ENCODE data around the gene CCNYL1.

The CCNYL1 gene

GRCh38 chr2:207766697-207767460, 55.4 kb downstream of the CCNYL1 start:
- no peak for DNase-seq

DNA sequence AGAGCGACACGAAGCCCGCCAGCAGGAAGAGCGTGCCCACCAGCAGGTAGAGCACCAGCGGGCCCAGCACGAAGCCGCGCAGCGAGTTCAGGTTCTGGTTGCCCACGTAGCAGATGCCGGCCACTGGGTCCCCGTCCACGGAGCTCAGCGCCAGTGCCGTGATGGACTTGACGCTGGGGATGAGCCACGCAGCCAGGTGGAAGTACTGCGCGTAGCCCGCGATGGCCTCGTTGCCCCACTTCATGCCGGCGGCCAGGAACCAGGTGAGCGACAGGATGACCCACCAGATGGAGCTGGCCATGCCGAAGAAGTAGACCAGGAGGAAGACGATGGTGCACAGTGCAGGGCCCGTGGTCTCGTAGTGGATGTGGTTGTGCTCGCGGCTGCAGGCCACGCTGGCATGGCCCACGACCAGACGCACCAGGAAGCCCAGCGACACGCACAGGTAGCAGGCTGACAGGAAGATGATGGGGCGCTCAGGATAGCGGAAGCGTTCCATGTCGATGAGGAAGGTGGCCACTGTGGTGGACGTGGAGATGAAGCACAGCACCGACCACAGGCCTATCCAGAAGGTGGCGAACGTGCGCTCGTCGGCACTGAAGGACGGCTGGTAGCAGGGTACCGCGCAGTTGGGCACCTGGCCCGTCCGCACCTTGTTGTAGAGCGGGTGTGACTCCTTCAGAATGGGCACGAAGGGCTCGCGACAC, 56.2 kb downstream of the CCNYL1 start:
- DNase-seq: no peak

GRCh38 chr2:207768168-207768865, 56.9 kb downstream of the CCNYL1 start:
- DNase-seq: no peak

- no peak for DNase-seq
Observed at GRCh38 chr2:207768866-207769596, 57.6 kb downstream of the CCNYL1 start.

DNA sequence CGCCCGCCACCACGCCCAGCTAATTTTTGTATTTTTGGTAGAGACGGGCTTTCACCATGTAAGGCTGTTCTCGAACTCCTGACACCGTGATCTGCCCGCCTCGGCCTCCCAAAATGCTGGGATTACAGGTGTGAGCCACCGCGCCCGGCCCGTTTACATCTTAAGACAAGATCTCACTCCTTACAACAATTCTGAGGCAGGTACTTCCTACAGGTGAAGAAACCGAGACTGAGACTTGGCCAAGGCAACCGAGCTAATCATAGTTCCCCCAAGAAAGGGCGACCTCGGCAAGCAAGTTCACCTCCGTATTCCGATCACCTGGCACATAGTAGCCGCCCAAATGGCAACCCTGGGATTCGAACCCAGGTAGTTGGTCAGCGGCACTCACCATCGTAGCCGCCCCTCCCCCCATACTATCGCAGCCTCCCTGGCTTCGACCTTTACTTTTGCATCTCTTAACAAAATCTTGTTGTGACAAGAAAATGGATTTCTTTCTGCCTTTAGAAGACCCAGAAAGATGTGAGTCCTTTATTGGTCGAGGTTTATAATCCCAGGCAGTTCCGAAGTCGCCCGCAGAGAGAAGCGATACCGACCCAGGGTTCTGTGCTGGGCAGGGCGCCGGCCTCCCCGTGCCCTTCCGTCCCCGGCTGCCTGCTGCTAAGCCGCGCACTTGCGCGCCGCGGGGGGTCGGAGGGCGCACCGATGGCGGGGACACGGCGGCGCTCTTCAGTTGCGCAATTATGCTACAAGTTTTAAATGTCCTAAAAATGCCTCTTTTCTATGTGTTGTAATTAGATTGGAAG, 59.4 kb downstream of the CCNYL1 start:
- DNase-seq: no peak

- DNase-seq: no peak
Observed at GRCh38 chr2:207771421-207771820, 60.0 kb downstream of the CCNYL1 start.

- DNase-seq: no peak
Observed at GRCh38 chr2:207772081-207772843, 60.8 kb downstream of the CCNYL1 start.

GRCh38 chr2:207772844-207773205, 61.4 kb downstream of the CCNYL1 start:
- DNase-seq: no peak

DNA sequence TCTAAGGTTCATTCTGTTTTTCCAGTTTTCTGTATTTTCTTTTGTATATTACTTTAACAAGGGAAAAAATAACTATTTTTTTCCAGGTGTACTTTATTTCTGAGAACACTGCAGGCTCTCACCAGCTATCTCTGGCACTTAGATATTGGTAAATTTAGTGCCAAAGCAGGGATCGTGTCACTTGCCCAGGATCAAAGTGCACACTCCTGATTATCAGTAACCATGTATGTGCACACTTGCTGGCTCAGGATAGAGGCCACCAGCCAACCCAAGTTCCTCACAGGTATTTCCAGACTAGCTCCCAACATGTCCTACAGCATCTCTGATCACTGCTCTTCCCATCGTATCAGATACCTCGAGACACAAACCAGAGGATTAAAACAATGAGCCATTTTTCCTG, 64.0 kb downstream of the CCNYL1 start:
- DNase-seq: no peak

DNA sequence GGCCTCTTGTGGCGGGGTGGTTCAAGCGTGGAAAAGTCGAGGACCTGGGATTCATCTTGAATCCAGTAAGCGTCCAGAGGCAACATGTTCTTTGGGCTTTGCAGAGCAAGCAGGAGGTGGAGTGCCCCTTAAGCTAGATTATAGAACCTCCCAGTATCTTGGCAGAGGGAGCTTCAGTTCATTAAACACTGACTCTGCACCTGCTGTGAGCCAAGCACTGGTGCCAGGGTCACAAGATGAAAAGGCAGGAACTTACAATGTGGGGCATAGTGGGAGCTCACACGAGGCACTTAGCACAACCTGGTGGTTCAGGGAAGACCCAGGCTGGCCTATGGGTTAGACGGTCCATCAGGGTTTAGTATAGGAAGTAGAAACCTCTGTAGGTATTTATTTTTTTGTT, 65.7 kb downstream of the CCNYL1 start:
- no peak for DNase-seq

DNA sequence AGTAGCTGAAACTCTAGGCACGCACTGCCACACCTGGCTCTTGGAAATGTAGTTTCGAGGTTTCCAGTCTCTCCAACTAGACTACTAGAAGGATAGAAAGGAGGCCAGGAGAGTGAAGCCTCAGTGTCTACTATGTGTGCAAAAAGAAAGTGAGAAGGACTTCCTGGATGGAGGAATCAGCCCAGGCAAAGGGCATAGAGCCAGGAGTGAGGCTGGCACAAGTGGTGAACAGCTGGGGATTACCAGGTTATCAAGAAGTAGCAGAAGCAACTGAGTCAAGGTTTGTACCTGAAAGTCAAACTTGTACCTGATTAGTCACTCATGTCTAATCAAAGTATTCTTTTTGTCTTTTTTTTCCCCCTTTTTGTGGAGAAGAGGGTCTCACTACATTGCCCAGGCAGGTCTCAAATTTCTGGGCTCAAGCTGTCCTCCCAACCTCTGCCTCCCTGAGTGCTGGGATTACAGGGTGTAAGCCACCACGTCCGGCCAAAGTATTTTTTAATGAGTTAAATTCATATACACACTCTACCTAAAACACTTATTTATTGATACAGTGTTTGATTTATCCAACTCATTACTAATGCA, 67.0 kb downstream of the CCNYL1 start:
- no peak for DNase-seq

- no peak for DNase-seq
Observed at GRCh38 chr2:207779523-207779922, 68.1 kb downstream of the CCNYL1 start.

DNA sequence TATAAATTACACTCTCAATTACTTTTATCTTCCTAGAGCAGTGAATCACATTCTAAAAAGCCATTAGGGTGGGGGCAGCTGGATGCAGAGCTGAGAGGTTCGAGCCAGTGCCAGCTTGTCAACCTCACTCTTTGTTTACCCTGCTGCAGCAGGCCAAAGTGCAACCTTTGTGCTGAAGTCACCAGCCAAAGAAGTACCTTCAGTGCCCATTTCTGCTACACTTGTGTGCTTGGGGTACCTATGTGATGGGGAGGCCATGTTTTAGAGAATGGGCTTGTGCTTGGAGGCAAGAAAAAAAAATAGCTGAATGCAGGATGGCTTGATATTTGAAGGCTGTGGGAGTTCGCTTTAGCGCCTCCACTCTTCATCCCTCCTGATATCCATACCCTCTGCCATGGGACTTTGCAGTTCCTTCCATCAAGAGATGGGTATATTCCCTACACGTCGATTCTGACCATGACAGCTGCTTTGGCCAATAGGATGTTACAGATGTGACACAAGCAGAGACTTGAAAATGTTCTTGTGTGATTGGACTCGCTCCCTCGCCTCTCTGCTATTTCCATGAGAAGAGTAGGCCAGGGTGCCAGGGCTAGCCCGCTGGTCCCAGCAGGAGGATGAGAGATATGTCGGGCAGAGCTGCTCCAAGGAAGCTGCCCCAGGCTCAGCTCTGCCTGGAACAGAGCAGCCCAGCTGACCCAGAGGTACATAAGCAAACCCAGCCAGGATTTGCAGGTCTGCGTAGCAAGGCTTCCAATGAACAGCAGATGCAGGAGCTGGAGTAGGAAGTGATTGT, 71.0 kb downstream of the CCNYL1 start:
- DNase-seq: no peak

DNA sequence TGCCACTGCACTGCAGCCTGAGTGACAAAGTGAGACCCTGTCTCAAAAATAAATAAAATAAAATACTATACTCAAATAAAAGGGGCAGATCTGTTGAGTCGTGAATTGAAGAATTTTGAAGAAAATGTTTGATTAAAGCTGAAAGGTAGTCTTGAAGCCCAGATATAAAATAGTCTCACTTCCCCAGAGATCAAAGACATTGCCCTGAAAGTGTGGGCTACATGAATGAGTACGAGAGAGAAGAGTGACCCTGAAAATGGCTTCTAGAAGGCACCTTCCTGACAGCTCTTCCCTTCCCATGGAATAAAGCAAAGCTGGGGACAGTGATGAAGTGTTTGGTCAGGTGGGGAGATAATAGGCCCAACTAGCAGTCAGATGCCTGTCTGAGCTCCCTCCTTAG, 72.1 kb downstream of the CCNYL1 start:
- DNase-seq: no peak

DNA sequence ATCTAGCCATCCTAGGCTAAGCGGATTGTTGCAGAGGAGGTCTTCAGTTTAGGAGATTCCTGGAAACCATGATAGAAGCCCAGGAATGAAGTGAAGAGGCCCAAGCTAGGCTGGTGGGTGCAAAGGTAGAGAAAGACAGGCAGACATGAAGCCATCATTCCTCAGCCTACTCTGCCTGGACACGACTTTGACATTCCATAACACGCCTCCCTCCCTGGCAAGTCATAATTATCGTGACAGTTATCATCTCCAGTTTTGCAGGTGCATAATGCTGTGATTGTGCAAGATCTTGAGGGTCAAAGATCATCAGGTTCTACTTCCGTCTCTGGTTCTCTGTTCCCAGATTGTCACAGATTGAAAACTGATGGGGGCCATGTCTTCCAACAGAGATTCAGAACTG, 73.5 kb downstream of the CCNYL1 start:
- no peak for DNase-seq

GRCh38 chr2:207787017-207787416, 75.6 kb downstream of the CCNYL1 start:
- DNase-seq: no peak

DNA sequence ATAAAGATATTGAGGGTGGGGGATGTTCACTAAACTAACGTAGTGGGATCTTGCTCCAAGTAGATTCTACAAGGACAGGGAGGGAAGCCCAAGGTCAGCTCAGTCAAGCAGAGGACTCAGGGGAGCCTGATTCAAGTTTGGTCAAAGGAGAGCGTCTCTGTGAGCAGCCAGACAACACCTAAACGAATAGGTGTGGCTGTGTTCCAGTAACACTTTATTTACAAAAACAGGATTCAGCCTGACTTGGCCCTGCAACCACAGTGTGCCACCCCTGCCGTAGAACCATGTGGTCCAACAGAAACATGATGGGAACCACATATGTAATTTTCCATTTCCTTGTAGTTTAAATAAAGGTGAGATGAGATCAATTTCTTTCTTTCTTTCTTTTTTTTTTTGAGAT, 76.4 kb downstream of the CCNYL1 start:
- DNase-seq: no peak

GRCh38 chr2:207790898-207791297, 79.5 kb downstream of the CCNYL1 start:
- no peak for DNase-seq

DNA sequence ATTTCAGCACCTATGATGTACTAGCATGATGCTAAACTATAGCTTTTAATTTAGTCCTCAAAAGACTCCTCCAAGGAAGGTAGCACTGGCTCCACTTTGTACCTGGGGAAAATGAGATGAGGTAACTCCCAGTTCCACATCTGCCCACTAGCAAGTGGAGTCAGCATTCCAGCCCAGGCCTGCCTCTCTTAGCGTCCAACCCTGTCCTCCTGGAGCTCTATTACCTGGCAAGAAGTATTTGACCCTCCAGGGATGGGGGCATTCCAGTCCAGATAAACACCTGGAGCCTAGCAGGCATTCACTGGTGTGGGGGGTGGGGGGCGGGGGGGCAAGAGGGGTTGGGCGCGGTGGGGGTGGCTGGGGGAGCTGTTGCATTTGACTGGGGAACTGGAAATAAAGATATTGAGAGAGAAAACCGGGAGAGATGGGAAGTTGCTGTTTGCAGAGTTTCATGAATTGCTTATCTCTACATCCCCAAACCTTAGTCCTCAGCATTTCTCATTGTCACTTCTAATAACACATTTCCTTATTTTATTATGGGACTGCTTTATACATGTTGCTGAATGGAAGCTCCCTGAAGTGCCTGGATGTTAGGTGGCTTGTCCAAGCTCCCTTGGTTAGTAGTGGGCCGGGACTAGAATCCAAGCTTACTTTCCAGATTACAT, 80.3 kb downstream of the CCNYL1 start:
- DNase-seq: no peak

Measured in effector CD4-positive, alpha-beta T cell (primary cell).